ENCODE data around the gene RGS1.

Gene RGS1

DNA sequence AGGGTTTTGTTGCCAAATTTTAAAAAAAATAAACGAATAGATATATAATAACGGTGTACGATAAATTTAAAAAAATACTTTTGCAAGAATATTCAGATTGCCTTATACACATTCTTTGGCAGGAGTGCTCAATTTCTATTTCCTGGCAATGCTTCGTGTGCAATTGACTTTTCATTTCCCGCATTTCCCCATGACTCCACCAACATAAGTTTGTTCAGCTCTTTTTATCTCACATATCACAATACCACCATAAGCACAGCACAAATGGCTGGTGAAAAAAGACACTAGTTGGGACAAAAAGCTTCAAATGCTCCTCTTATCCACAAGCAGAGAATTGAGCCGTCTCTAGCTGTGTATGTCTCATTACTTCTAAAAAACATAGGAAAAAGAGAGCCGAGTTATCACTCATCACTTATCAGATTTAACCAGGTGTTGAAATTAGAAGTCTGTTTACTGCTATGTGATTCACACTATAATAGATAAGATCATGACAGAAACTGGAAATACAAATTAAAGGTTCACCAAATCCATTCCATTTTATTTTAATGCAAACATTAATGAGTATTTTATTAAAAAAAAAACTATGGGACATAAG lies 28.9 kb upstream of the RGS1 start:
- TF ChIP-seq TAF1 (IDR thresholded peaks at IDR 0.05; ENCODE audit: borderline replicate concordance, insufficient read depth, low read length) (no peak; the same call in 1 of the 2 replicates), FOXP2 (optimal IDR thresholded peaks at IDR 0.05; ENCODE audit: borderline replicate concordance, extremely low read depth, extremely low read length, insufficient read depth) (no peak), SIN3A (IDR thresholded peaks at IDR 0.05; ENCODE audit: borderline replicate concordance, insufficient read depth, low read length) (no peak), POLR2AphosphoS5 (IDR thresholded peaks at IDR 0.05; ENCODE audit: low read depth, low read length) (no peak)
- TF ChIP-seq, protein P1, sequence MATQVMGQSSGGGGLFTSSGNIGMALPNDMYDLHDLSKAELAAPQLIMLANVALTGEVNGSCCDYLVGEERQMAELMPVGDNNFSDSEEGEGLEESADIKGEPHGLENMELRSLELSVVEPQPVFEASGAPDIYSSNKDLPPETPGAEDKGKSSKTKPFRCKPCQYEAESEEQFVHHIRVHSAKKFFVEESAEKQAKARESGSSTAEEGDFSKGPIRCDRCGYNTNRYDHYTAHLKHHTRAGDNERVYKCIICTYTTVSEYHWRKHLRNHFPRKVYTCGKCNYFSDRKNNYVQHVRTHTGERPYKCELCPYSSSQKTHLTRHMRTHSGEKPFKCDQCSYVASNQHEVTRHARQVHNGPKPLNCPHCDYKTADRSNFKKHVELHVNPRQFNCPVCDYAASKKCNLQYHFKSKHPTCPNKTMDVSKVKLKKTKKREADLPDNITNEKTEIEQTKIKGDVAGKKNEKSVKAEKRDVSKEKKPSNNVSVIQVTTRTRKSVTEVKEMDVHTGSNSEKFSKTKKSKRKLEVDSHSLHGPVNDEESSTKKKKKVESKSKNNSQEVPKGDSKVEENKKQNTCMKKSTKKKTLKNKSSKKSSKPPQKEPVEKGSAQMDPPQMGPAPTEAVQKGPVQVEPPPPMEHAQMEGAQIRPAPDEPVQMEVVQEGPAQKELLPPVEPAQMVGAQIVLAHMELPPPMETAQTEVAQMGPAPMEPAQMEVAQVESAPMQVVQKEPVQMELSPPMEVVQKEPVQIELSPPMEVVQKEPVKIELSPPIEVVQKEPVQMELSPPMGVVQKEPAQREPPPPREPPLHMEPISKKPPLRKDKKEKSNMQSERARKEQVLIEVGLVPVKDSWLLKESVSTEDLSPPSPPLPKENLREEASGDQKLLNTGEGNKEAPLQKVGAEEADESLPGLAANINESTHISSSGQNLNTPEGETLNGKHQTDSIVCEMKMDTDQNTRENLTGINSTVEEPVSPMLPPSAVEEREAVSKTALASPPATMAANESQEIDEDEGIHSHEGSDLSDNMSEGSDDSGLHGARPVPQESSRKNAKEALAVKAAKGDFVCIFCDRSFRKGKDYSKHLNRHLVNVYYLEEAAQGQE (IDR thresholded peaks at IDR 0.05; ENCODE audit: insufficient read depth in 1 of 2, low read depth in 2 of 2, low read length in 2 of 2) = no peak

DNA sequence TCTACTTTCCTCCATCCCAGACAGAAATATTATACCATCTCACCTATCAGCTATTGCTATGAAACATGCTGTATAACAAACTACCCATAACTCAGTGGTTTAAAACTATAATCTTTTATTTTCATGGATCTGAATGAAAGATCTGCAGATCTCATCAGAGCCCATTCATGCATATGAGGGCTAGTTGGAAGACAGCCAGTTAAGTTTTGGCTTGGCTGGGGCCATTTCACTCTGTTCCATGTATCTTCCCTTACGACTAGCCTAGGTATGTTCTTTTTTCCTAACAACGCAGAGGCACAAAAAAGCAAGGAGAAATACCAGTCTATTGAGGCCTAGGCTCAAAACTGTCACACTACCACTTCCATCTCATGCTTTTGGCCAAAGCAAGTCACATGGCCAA lies 28.1 kb upstream of the RGS1 start:
- TF ChIP-seq, protein P1 (IDR thresholded peaks at IDR 0.05; ENCODE audit: insufficient read depth in 1 of 2, low read depth in 2 of 2, low read length in 2 of 2) = no peak
- TF ChIP-seq POLR2AphosphoS5 (IDR thresholded peaks at IDR 0.05; ENCODE audit: low read depth, low read length) (no peak), SIN3A (IDR thresholded peaks at IDR 0.05; ENCODE audit: borderline replicate concordance, insufficient read depth, low read length) (no peak), FOXP2 (optimal IDR thresholded peaks at IDR 0.05; ENCODE audit: borderline replicate concordance, extremely low read depth, extremely low read length, insufficient read depth) (no peak), TAF1 (IDR thresholded peaks at IDR 0.05; ENCODE audit: borderline replicate concordance, insufficient read depth, low read length) (no peak)

DNA sequence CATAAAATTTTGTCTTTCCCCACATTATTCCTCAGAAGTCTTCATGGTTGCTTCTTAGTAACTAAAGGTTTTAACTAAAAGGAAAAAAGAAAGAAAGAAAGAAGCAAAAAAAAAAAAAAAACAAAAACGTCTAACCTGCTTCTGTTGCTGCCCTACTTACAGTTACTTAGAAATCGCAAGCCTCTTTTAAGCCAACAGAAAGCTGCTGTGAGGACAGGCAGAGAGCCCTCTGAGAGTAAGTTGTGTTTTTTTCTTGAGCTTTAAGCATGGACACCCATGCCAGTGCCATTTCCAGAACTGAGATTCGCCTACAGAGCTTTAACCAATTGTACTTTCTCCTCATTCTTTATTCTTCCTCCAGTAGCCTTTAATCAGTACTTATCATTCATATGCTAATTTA lies 25.6 kb upstream of the RGS1 start:
- TF ChIP-seq, protein P1 (IDR thresholded peaks at IDR 0.05; ENCODE audit: insufficient read depth in 1 of 2, low read depth in 2 of 2, low read length in 2 of 2) = no peak
- TF ChIP-seq POLR2AphosphoS5 (IDR thresholded peaks at IDR 0.05; ENCODE audit: low read depth, low read length) (no peak), TAF1 (IDR thresholded peaks at IDR 0.05; ENCODE audit: borderline replicate concordance, insufficient read depth, low read length) (no peak), SIN3A (IDR thresholded peaks at IDR 0.05; ENCODE audit: borderline replicate concordance, insufficient read depth, low read length) (no peak), FOXP2 (optimal IDR thresholded peaks at IDR 0.05; ENCODE audit: borderline replicate concordance, extremely low read depth, extremely low read length, insufficient read depth) (no peak)

DNA sequence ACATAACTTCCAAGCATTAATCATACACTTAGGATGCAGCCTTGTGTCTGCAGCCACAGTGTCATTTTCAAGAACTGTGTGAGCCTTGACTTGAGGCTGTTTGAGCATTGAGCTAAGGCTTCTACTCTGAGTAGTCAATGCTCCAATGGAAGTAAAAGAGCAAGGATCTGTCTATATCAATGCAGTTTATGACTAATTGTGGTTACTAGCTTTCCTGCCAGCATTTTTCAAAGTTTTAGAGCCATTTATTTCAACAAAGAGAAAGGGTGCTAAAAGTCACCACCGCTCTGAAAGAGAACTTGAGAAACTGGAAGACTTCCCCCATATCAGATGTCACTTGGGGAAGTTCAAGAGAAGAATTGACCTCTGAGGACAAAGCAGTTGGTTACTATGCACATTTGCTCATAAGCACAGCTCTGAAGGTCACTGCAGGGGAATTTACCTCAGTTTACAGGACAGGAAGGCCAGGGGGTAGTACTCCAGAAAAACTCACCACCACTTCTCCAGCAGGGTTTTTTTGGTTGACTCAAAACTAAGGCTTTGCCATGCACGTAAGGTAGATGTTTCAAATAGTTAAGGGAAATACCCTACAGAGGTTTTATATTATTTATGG lies 24.5 kb upstream of the RGS1 start:
- TF ChIP-seq TAF1 (IDR thresholded peaks at IDR 0.05; ENCODE audit: borderline replicate concordance, insufficient read depth, low read length) (peak; percentile 42; the same call in 1 of the 2 replicates), FOXP2 (optimal IDR thresholded peaks at IDR 0.05; ENCODE audit: borderline replicate concordance, extremely low read depth, extremely low read length, insufficient read depth) (no peak), SIN3A (IDR thresholded peaks at IDR 0.05; ENCODE audit: borderline replicate concordance, insufficient read depth, low read length) (no peak), POLR2AphosphoS5 (IDR thresholded peaks at IDR 0.05; ENCODE audit: low read depth, low read length) (no peak)
- TF ChIP-seq, protein P1 (IDR thresholded peaks at IDR 0.05; ENCODE audit: insufficient read depth in 1 of 2, low read depth in 2 of 2, low read length in 2 of 2) = no peak
